Ascending aorta (tissue), 2 donors: ENCODE measurements around the gene ZC3H18. TPM values are rescaled to one million over a fixed set of nuclear protein-coding genes. Genes with fewer than 3 reads are reported as not detected.

Source experiments
- DNase-seq, 2 donors: peaks; one replicate each; pipeline ENCODE4 v3.0.0-alpha.2; 2019; ENCODE audit warnings: low spot score in 2 of 2
- H3K27ac ChIP-seq, 2 donors: fragments of 200-600 bp; sonication (generic); one replicate each; pipeline ENCODE4 v1.5.1; 2016 to 2017; ENCODE audit warnings: mild to moderate bottlenecking in 1 of 2
- H3K27me3 ChIP-seq: fragments of 200-600 bp; sonication (generic); one replicate; pipeline ENCODE4 v1.5.1; 2017
- H3K36me3 ChIP-seq, 2 donors: fragments of 200-600 bp; sonication (generic); one replicate each; pipeline ENCODE4 v1.5.1; 2016
- H3K4me1 ChIP-seq, 2 donors: fragments of 200-600 bp; sonication (generic); one replicate each; pipeline ENCODE4 v1.5.1; 2016 to 2017; ENCODE audit warnings: mild to moderate bottlenecking in 1 of 2
- H3K4me3 ChIP-seq, 2 donors: fragments of 200-600 bp; sonication (generic); one replicate each; pipeline ENCODE4 v1.5.1; 2016 to 2017; ENCODE audit warnings: mild to moderate bottlenecking in 1 of 2
- H3K9me3 ChIP-seq, 2 donors: fragments of 200-600 bp; sonication (generic); one replicate each; pipeline ENCODE4 v1.5.1; 2016
- intact Hi-C: fragments of 100-400 bp; cut with DNase I; formaldehyde crosslinking; loops from one replicate; pipeline ENCODE4 v1.15.1; 2023
- total RNA-seq: library from RNA; depleted of rRNA; stranded (reverse); fragments of >200 nt; gene quantifications from one replicate; pipeline ENCODE4 v1.1.0, GENCODE V29; 2016
- TF ChIP-seq, protein P1 (sequence below), 3 experiments: fragments of 200-600 bp in 2 of 3; fragments of 450-650 bp in 1 of 3; sonication (generic) in 2 of 3; IDR thresholded peaks; one replicate each; pipeline ENCODE4 v1.5.1; 2016 to 2019; ENCODE audit warnings: antibody characterized with exemption in 3 of 3, mild to moderate bottlenecking in 1 of 3, moderate library complexity in 1 of 3

The ZC3H18 gene
- total RNA-seq, 1 donor from 2014 or later, result 36.3 TPM

DNA sequence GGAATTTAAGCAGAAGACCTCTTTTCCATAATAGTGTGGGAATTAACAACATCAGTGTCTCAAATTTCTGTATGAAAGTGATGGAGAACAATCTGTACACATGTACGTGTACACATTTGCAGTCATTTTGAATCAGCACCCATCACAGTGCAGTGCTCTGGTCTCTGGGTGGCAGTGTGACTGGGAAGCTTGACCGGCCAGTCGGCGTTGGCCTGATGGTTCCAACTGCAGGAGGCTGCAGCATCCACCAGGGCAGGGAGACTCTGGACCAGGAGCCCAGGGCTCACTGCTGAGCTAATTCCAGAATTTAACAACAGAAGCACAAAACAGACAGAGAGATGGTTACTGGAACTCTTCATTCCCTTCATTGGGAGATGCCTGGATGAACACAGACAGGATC, 17.9 kb downstream of the ZC3H18 start:
- H3K27me3 ChIP-seq, result no peaks in the 10 kb centered on the region
- peaks cover 28 to 50% of the 10 kb centered on the region in 2 donors for H3K36me3 ChIP-seq
- TF ChIP-seq, protein P1, sequence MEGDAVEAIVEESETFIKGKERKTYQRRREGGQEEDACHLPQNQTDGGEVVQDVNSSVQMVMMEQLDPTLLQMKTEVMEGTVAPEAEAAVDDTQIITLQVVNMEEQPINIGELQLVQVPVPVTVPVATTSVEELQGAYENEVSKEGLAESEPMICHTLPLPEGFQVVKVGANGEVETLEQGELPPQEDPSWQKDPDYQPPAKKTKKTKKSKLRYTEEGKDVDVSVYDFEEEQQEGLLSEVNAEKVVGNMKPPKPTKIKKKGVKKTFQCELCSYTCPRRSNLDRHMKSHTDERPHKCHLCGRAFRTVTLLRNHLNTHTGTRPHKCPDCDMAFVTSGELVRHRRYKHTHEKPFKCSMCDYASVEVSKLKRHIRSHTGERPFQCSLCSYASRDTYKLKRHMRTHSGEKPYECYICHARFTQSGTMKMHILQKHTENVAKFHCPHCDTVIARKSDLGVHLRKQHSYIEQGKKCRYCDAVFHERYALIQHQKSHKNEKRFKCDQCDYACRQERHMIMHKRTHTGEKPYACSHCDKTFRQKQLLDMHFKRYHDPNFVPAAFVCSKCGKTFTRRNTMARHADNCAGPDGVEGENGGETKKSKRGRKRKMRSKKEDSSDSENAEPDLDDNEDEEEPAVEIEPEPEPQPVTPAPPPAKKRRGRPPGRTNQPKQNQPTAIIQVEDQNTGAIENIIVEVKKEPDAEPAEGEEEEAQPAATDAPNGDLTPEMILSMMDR (IDR thresholded peaks at IDR 0.05), result no peak
- no peaks in the 10 kb centered on the region for H3K4me1 ChIP-seq
- H3K4me3 ChIP-seq, result no peak overlapping the region
- no peak for DNase-seq
- H3K27ac ChIP-seq, result no peak overlapping the region
- intact Hi-C loops, result no loop called here
- no peaks in the 10 kb centered on the region for H3K9me3 ChIP-seq

DNA sequence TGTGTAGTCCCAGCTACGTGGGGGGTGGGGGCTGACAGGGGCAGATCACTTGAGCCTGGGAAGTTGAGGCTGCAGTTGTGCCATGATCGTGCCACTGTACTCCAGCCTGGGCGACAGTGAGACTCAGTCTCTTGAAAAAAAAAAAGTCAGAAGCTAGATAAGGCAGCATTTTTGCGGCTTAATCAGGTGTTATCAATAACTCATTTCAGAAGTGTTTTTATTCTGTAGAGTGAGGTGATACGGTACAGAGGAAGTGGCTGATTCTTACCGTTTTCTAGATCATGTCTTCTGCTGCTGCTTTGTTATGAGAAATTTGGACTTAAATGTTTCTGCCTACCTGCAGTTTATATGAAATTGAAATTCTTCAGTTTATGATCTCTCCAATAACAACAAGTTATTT, 18.6 kb downstream of the ZC3H18 start:
- Histone ChIP-seq H3K4me1 (no peaks in the 10 kb centered on the region), H3K4me3 (no peak overlapping the region), H3K27ac (no peak overlapping the region), H3K27me3 (no peaks in the 10 kb centered on the region), H3K36me3 (peaks cover 28 to 46% of the 10 kb centered on the region in 2 donors), H3K9me3 (no peaks in the 10 kb centered on the region)
- intact Hi-C loops, result no loop called here
- TF ChIP-seq, protein P1 (IDR thresholded peaks at IDR 0.05), result no peak
- DNase-seq, result no peak

DNA sequence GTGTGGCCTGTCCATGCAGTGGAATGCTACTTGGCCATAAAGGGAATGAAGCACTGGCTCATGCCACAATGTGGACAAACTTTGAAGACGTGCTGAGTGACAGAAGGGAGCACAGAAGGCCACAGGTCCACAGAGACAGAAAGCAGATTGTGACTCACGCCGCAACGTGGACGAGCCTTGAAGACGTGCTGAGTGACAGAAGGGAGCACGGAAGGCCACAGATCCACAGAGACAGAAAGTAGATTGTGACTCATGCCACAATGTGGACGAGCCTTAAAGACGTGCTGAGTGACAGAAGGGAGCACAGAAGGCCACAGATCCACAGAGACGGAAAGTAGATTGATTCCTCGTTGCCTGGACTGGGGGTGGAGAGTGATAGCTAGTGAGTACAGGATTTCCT, 19.2 kb downstream of the ZC3H18 start:
- peaks cover 28 to 50% of the 10 kb centered on the region in 2 donors for H3K36me3 ChIP-seq

DNA sequence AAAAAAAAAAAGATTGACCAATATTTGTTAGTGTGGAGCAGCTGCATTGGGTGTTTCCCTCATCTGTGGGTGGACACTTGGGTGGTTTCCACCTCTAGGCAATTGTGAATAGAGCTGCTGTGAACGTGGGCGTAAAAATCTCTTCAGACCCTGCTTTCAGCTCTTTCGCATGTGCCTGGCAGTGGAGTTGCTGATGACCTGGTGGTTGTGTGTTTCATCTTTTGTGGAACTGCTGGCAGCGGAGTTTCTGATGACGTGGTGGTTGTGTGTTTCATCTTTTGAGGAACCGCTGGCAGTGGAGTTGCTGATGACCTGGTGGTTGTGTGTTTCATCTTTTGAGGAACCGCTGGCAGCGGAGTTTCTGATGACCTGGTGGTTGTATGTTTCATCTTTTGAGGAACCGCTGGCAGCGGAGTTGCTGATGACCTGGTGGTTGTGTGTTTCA, 21.4 kb downstream of the ZC3H18 start:
- intact Hi-C loops, result no loop called here
- H3K4me1 ChIP-seq, result no peaks in the 10 kb centered on the region
- DNase-seq, result peak; percentile 41 to 74

More for the DNA sequence above, 19.2 kb downstream of the ZC3H18 start:
- no peaks in the 10 kb centered on the region for H3K4me1 ChIP-seq
- DNase-seq, result no peak
- no peak overlapping the region for H3K4me3 ChIP-seq
- H3K9me3 ChIP-seq, result no peaks in the 10 kb centered on the region
- intact Hi-C loops, result no loop called here
- TF ChIP-seq, protein P1 (IDR thresholded peaks at IDR 0.05), result no peak
- no peak overlapping the region for H3K27ac ChIP-seq
- H3K27me3 ChIP-seq, result no peaks in the 10 kb centered on the region

DNA sequence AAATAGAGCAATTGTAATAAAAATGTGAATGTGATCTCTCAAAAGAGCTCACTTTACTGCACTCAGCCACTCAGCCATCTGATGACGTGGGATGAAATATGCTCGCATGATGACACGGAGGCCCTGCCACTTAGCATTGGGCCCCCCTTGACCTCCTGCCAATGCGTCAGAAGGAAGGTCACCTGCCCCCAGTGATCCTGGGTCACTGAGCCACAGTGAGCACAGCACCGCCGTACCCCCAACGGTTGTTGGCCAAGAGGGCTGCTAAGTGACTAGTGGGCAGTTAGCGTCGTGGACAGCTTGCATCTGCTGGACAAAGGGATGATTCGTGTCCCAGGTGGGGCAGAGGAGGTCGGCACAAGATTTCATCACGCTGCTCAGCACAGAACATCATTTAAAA, 22.9 kb downstream of the ZC3H18 start:
- intact Hi-C loops, result no loop called here
- DNase-seq, result no peak
- Histone ChIP-seq H3K27ac (no peak overlapping the region), H3K36me3 (peaks cover 15 to 31% of the 10 kb centered on the region in 2 donors), H3K4me1 (no peaks in the 10 kb centered on the region), H3K9me3 (no peaks in the 10 kb centered on the region), H3K4me3 (no peak overlapping the region), H3K27me3 (no peaks in the 10 kb centered on the region)
- TF ChIP-seq, protein P1 (IDR thresholded peaks at IDR 0.05), result no peak

More for the DNA sequence above, 21.4 kb downstream of the ZC3H18 start:
- Histone ChIP-seq H3K27ac (no peak overlapping the region), H3K9me3 (no peaks in the 10 kb centered on the region), H3K27me3 (no peaks in the 10 kb centered on the region), H3K36me3 (peaks cover 28 to 45% of the 10 kb centered on the region in 2 donors), H3K4me3 (no peak overlapping the region)
- TF ChIP-seq, protein P1 (IDR thresholded peaks at IDR 0.05), result no peak

DNA sequence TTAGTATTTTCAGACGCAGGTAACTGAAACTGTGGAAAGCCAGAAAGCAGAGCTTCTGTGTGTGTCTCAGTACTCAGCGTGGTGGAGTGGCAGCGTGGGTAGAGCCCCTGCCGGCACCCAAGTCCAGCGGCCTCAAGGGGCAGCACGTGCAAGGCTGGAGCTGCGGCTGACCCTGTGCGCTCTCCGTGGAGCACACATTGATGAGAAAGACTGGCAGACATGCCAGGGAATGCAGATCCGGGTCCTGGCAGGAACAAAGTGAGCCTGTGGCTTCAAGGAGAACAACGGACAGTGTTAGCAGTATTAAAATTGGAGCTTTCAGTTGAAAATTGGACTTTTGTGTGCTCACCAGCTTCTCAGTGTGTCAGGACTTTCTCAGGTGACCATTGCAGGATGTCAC, 23.3 kb downstream of the ZC3H18 start:
- DNase-seq, result no peak
- H3K9me3 ChIP-seq, result no peaks in the 10 kb centered on the region
- intact Hi-C loops, result no loop called here
- TF ChIP-seq, protein P1 (IDR thresholded peaks at IDR 0.05), result no peak
- peaks cover 11 to 31% of the 10 kb centered on the region in 2 donors for H3K36me3 ChIP-seq
- no peak overlapping the region for H3K27ac ChIP-seq
- H3K27me3 ChIP-seq, result no peaks in the 10 kb centered on the region
- H3K4me1 ChIP-seq, result no peaks in the 10 kb centered on the region
- no peak overlapping the region for H3K4me3 ChIP-seq
